Glomerular visceral epithelial cell (primary cell): ENCODE data around the gene TMEM131.

Experiments
- DNase-seq: peaks from one replicate; pipeline ENCODE4 v3.0.0-alpha.2; 2016; ENCODE audit errors: extremely low spot score

TMEM131 gene

GRCh38 chr2:97759727-97760407 is 235.9 kb downstream of the TMEM131 start:
- DNase-seq, result no peak

DNA sequence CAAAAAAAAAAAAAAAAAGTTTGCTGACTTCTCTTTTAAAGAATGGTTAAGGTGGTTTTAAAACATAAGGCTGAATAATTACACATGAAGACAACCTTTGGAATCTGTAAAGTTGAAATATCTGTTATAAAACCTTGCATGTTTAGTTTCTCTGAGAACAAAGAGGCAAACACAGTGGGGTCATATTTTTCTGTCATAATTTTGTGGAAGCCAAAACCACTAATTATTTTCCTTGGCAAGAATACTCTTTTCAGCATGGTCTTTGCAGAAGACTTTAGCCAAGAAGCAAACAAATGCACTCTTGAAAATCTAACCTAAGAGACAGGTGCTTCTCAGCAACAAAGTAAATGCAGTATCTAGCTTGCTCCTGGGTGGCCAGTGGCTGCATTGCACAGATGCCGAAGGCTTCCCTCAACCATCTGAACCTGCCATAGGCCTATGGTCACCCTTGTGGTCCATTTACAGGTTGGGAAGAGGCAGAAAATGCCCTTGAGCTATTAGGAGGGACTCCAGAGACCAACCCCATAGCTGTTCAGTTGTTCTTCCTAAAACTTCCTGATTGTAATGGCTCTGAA is 237.5 kb downstream of the TMEM131 start:
- no peak for DNase-seq

- no peak for DNase-seq
These were observed 238.7 kb downstream of the TMEM131 start for GRCh38 chr2:97757062-97757461.

DNA sequence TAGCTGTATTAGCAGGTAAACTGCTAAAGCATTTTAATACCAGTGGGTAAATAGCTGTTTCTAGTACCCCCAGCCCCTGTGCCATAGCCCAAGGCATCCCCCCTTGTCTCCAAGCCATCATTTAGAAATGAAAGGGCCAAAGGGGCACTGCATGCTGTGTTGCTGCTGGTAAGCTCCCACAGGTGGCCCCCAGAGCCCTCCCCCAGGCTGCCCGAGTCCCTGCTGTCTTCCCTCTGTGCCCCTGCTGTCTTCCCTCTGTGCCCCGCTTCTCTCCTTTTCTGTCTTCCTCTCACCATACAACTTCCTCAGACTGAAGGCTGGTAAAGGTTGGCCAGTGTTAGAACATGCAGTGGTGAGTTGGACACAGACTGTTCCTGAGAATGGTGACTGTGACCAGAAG is 240.3 kb downstream of the TMEM131 start:
- DNase-seq, result no peak

GRCh38 chr2:97754690-97755346 is 240.9 kb downstream of the TMEM131 start:
- DNase-seq, result no peak

DNA sequence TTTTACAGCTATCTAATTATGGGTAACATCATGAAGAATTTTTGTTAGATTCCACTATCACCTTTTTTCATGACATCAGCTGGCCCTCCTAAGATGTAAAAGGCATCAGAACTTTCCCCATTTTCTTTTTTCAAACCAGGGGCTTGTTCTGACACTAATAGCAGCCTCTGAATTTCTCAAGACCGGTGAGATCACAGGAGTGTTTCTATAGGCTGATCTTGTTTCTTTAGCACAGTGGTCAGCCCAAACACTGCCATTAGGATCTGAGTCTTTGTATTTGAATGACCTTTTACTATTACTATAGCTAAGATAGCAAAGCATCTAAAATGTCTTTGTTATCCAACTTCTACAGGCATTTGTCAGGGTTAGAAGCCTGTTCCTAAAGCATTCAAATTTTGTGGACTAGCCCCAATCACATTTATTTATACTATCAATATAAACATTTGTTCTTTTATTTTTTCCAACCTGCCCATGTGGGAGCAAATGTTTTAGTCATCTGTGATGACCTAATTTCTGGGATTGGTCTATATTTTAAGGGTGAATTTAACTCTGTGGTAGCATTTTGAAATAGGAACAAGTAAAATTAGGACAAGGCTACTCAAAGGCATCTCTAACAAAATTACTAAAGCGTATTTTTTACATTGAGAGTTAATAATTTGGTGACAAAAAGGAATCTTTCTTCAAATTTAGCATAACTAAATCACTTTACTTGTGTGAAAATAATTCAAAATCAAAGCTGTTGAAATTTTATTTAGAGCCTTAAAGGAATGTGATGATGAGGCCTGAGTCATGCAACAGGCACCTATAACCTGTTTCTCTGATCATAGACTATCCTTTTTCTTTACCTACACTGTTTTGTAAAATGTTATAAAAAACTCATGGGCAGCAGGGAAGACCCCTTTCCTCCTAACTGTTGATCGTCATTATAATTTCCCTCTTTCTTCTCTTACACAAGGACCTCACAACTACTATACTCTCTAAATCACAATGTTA is 243.1 kb downstream of the TMEM131 start:
- DNase-seq, result no peak

DNA sequence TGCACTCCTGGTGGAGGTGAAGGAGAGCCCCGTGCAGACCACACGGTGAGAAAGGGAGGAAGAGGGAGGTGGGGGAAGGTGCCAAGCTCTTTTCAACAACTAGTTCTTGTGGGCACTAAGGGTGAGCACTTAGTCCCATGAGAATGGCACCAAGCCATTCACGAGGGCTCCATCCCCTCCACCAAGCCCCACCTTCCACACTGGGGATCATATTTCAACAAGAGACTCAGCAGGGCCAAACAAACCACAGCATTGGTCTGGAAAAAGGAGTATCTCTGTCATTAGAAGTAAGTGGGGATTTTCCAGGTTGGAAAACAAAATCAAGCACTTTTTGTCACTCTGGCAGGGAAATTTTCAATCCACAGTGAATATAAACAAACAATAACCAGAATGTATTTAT is 244.0 kb downstream of the TMEM131 start:
- DNase-seq, result peak; percentile 30

GRCh38 chr2:97750017-97750416 is 245.7 kb downstream of the TMEM131 start:
- DNase-seq, result no peak

- no peak for DNase-seq
These were observed 246.2 kb downstream of the TMEM131 start for GRCh38 chr2:97749581-97749980.

- DNase-seq, result no peak
These were observed 248.0 kb downstream of the TMEM131 start for GRCh38 chr2:97747716-97748115.

DNA sequence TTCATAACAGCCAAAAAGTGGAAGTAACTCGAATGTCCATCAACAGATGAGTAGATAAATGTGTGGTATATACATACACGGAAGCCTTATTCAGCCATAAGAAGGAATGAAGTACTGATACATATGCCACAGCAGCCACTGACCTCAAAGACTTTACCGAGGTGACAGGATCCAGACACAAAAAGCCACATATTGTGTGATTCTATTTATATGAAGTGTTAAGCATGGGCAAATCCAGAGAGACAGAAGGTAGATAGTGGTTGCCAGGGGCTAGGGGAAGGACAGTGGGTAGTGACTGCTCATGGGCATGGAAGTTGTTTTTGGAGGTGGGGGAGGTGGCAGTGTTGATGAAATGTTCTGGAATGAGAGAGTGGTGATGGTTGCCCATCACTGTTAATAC is 248.5 kb downstream of the TMEM131 start:
- DNase-seq, result no peak

DNA sequence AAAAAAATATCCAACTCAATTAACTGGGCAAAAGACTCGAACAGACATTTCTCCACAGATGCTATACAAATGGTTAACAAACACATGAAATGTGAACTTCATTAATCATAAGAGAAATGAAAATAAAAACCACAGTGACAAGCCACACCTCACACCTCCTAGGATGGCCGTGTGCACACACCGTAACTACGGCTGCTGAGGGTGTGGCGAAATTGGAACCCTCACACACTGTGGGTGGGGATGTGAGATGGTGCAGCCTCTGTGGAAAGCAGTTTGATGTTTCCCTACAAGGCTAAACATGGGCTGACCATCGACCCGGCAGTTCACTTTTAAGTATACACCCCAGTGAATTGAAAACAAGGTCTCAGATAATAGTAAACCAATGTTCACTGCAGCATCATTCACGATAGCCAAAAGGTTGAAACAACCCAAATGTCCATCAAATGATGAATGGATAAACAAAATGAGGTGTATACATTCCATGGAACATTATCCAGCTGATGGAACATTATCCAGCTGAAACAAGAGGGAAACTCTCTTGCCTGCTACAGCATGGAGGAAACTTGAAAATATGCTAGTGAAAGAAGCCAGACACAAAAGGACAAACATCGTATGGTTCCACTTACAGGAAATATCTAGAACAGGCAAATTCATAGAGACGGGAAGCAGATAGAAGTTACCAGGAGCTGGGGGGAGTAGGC is 250.1 kb downstream of the TMEM131 start:
- DNase-seq, result no peak

GRCh38 chr2:97743913-97744312 is 251.8 kb downstream of the TMEM131 start:
- DNase-seq, result no peak

DNA sequence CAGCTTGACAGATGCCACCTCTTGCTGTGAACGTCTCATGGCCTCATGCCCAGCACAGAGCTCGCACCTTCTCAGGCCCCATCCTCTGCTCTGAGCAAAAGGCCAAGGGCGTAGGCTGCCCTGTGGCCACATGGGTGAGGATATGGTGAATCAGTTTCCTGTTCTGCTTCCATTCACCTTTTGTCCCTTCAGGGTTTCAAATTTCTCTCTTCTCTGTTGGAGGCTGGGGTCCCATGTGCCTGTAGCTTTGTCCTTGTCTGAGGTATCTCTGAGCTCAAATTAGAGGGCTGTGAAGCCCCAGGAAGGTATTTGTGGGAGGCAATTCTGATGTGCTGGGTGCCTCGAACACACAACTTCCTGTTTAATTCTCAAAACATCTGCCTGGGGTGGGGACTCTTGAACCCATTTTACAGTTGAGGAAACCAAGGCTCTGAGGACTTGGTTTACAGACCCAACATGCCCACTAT is 253.3 kb downstream of the TMEM131 start:
- DNase-seq, result no peak

DNA sequence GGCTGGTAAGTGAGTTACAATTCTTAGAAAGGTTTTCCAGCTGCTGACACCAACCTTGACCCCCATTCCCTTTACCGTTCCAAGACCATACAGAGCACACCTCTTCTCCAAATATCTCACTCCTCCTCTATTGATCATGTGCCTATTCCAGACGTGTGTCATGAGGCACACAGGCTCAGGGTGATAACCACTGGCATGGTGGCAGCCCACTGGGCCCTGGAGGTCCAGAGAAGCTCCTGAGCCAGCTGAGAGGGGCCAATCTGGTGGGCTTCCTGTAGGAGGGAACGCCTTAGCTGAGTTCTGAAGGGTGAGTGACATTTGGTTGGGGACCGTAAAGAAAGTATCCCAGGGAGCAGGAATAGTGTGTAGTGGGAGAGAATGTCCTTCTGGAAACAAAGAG is 254.1 kb downstream of the TMEM131 start:
- DNase-seq, result no peak

DNA sequence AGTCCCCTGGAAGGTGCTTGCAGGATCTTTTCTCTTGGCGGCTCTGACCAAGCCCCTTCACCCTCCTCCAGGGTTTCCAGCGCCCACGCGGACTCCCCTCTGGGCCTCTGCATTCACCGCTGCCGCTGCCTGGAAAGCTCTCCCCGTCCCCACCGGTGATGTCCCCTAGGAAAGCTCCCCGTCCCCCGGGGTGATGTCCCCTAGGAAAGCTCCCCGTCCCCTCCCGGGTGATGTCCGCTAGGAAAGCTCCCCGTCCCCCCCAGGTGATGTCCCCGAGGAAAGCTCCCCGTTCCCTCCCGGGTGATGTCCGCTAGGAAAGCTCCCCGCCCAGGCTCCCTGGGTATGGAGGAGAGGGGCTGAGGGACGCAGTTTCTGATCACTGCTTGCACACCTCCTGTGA is 254.5 kb downstream of the TMEM131 start:
- no peak for DNase-seq

- DNase-seq, result peak; percentile 46
These were observed 255.1 kb downstream of the TMEM131 start for GRCh38 chr2:97740590-97741182.

- no peak for DNase-seq
These were observed 255.9 kb downstream of the TMEM131 start for GRCh38 chr2:97739893-97740245.

DNA sequence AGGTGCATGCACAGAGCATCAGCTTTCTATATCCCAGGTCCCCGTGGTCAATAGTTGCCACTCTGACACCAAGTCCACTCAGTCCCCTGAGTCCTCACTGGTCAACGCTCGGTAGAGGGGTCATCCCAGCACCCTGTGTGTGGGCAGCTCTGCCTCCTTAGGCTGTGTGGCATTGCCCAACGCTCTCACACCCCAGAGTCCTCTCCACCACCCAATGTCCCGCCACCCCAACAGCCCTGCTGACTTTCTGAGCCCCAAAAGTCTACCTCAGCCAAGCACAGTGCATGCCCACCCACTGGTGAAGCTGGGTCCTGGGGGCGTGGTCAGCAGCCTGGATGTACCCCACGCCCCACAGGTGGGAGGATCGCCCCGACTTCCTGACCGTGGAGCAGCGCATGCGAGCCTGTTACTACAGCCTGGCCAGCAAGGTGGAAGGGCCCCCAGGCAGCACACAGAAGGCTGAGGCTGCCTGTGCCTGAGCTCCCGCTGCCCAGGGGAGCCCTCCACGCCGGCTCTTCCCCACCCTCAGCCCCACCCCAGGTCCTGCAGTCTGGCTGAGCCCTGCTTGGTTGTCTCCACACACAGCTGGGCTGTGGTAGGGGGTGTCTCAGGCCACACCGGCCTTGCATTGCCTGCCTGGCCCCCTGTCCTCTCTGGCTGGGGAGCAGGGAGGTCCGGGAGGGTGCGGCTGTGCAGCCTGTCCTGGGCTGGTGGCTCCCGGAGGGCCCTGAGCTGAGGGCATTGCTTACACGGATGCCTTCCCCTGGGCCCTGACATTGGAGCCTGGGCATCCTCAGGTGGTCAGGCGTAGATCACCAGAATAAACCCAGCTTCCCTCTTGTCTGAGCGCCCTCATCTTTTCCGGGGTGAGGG is 256.5 kb downstream of the TMEM131 start:
- DNase-seq, result no peak
